NCI-H82 treated with DMSO at 0.1 percent for 48 hours (cell line): ENCODE measurements around the gene ZNF586.
"Not testable (repeated sequence)": the region's sequence is repeated elsewhere in the genome, so short reads cannot be mapped to it uniquely, and the experiment has no call there.

Experiments used
- DNase-seq: peaks from one replicate; lab custom pipeline; 2025; ENCODE audit not compliant: unreplicated experiment; lab: John Stamatoyannopoulos, UW

ZNF586 gene

GRCh38 chr19:57789288-57789687, 19.8 kb downstream of the ZNF586 start:
- DNase-seq: no peak

GRCh38 chr19:57796580-57796979, 27.1 kb downstream of the ZNF586 start:
- not testable (repeated sequence) for DNase-seq

- peak; percentile 92 for DNase-seq
These were observed 31.2 kb downstream of the ZNF586 start for GRCh38 chr19:57800696-57801095.

DNA sequence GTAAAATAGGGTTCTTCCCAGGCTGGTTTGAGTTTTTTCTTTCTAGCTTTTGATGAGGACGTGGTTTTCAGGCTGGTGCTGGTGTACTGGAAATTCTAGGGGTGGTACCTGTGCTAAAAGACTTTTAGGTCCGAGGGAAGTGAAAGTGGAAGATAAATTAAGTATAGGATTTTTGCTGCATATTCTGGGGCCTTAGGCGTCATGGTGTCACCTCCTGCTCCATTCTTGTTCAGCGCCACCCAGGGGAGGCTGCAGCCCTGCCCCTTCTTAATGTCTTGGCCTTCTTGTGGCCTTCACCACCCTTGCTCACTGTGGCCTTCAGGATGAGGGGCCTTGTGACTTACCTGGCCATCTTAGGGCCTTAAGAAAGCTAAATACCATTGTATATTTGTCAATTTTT, 32.8 kb downstream of the ZNF586 start:
- no peak for DNase-seq

DNA sequence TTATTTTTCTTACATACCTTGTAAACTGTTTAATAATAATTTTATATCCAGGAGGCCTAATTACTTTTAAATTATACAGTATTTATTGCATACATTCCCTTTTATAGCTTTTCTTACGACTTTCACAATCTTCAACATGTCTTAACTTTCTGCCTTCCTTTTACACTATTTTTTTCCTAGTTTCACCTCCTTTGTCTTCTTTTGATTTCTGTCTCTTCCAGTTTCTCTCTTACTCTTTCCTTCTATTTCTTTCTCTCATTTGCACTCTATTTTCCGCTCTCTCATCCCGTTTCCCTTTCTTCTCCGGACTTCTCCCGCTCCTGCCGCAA, 33.8 kb downstream of the ZNF586 start:
- no peak for DNase-seq

GRCh38 chr19:57803594-57804325, 34.3 kb downstream of the ZNF586 start:
- no peak for DNase-seq

DNA sequence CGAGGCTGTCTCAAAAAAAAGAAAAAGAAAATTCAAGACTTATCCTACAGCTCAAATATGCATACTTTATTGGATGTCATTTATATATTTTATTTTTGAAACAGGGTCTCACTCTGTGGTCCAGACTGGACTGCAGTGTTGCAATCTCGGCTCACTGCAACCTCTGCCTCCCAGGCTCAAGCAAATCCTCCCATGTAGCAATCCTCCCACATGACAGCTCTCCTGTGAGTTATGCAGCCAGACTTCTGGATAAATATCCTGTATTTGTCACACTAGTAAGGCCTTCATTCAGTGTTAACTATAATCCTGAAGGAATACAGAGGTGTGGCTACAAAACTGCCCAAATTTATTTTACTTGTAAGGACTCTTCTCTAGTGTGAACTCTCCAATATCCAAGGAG, 38.1 kb downstream of the ZNF586 start:
- no peak for DNase-seq

GRCh38 chr19:57810410-57811295, 41.2 kb downstream of the ZNF586 start:
- DNase-seq: peak; percentile 22

DNA sequence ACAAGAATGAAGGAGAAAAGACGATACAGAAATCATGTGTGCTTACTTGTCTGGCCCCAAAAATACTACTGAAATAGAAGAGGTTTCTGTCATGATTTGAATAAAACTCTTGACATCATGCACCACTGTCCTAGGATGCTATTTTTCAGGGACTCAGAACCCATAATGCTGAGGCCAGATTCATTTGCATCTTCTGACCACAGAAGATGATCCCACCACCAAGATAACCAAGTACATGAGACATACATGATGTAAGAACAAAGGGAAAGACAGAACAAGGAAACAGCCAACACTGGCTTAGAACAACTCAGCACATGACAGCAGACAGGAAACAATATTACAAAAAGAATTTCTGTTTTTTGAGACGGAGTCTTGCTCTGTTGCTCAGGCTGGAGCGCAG, 42.8 kb downstream of the ZNF586 start:
- DNase-seq: no peak

GRCh38 chr19:57812975-57813820, 43.7 kb downstream of the ZNF586 start:
- DNase-seq: not testable (repeated sequence)

GRCh38 chr19:57813919-57814504, 44.5 kb downstream of the ZNF586 start:
- no peak for DNase-seq

DNA sequence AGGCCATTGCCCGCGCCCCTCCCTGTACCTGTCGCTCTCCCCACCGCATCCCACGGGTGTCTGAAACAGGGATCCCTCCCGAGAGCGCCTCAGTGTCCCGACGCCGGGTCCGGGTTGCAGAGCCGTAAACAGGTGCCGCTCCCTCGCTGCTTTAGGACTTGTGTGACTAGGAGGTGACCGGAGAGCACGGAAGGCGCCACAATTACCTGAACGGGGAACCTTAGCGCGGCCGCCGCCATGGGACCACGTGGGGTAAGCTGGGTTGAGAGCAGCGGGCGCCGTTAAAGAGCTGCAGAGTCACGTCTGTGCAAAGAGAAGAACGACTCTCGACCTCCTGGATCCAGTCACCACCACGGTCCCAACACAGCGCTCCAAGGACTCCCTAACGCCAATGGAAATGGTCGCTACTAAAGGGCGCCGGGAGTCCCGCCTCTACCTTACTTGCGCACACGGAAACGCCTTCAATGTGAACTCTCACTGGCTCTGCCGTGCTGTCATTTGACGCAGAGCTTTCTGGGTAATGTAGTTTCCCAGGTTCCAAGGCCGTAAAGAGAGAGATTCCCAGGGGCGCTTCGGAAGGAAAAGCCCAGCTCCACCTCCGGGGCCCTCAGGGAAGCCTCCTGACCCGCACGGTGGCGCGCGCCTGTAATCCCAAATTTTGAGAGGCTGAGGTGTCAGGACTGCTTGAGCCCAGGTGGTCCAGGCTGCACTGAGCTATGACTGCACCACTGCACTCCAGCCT, 45.2 kb downstream of the ZNF586 start, which contains the start of gene ZNF552:
TSS of gene ZNF552 (minus strand) at position 409 of the 742 bp plus-strand sequence. CDS start at position 239, 170 bp downstream.
- peak; percentile 84 for DNase-seq

GRCh38 chr19:57815247-57816075, 46.0 kb downstream of the ZNF586 start:
- DNase-seq: no peak

GRCh38 chr19:57816652-57817051, 47.2 kb downstream of the ZNF586 start:
- no peak for DNase-seq

DNA sequence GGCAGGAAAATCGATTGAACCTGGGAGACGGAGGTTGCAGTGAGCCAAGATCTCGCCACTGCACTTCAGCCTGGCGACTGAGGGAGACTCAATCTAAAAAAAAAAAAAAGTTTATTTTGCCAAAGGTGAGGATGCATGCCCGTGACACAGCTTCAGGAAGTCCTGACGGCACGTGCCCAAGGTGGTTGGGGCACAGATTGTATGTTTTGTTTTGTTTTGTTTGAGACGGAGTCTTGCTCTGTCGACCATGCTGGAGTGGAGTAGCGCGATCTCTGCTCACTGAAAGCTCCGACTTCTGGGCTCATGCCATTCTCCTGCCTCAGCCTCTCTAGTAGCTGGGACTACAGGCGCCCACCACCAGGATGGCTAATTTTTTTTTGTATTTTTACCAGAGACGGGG, 48.5 kb downstream of the ZNF586 start:
- DNase-seq: no peak

- no peak for DNase-seq
These were observed 48.9 kb downstream of the ZNF586 start for GRCh38 chr19:57818378-57818777.

- peak; percentile 92 for DNase-seq
These were observed 50.1 kb downstream of the ZNF586 start for GRCh38 chr19:57819475-57820148.

DNA sequence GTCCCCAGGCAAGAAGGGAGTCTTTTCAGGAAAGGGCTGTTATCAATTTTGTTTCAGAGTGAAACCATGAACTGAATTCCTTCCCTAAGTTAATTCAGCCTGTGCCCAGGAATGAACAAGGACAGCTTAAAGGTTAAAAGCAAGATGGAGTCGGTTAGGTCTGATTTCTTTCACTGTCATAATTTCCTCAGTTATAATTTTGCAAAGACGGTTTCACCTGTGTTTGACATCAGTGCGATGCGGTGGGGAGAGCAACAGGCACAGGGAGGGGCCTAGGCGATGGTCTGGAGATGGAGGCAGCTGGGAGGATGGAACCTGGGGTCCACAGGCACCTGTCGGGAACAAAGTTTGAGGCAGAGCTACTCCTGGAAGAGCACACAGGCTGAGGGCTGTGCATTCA, 51.1 kb downstream of the ZNF586 start:
- DNase-seq: no peak

- not testable (repeated sequence) for DNase-seq
These were observed 51.6 kb downstream of the ZNF586 start for GRCh38 chr19:57821095-57821494.
